GM19043 (cell line): ENCODE measurements around the gene TGFB1.

ENCODE experiments used
- ATAC-seq: cut with Tn5 transposase; IDR thresholded peaks from one replicate; pipeline ENCODE4 v1.9.1; 2021; ENCODE audit warnings: low read depth; ENCODE audit not compliant: unreplicated experiment

Gene TGFB1

GRCh38 chr19:41323023-41323422, 30.7 kb downstream of the TGFB1 start:
- no peak for ATAC-seq

- ATAC-seq = no peak
These were observed 31.3 kb downstream of the TGFB1 start for GRCh38 chr19:41322451-41322850.

- no peak for ATAC-seq
These were observed 32.0 kb downstream of the TGFB1 start for GRCh38 chr19:41321600-41322270.

- ATAC-seq = no peak
These were observed 32.5 kb downstream of the TGFB1 start for GRCh38 chr19:41321204-41321599.

GRCh38 chr19:41320568-41320967, 33.2 kb downstream of the TGFB1 start:
- no peak for ATAC-seq

- ATAC-seq = no peak
These were observed 33.6 kb downstream of the TGFB1 start for GRCh38 chr19:41320185-41320518.

GRCh38 chr19:41319500-41320184, 34.1 kb downstream of the TGFB1 start:
- no peak for ATAC-seq

- no peak for ATAC-seq
These were observed 34.8 kb downstream of the TGFB1 start for GRCh38 chr19:41318696-41319499.

GRCh38 chr19:41316306-41316920, 37.3 kb downstream of the TGFB1 start:
- ATAC-seq = no peak

GRCh38 chr19:41311613-41312012, 42.1 kb downstream of the TGFB1 start:
- ATAC-seq = no peak

- ATAC-seq = no peak
These were observed 42.6 kb downstream of the TGFB1 start for GRCh38 chr19:41311072-41311471.

GRCh38 chr19:41310033-41310831, 43.5 kb downstream of the TGFB1 start, which contains the start of gene CCDC97:
TSS of gene CCDC97 (plus strand) at chr19:41310172. CDS start at chr19:41310311, 139 bp downstream.
- no peak for ATAC-seq

GRCh38 chr19:41309180-41310032, 44.3 kb downstream of the TGFB1 start:
- no peak for ATAC-seq

GRCh38 chr19:41308450-41309179, 45.1 kb downstream of the TGFB1 start:
- ATAC-seq = no peak

GRCh38 chr19:41307954-41308449, 45.7 kb downstream of the TGFB1 start:
- ATAC-seq = no peak

- ATAC-seq = no peak
These were observed 46.4 kb downstream of the TGFB1 start for GRCh38 chr19:41307090-41307875.

- ATAC-seq = no peak
These were observed 47.6 kb downstream of the TGFB1 start for GRCh38 chr19:41305927-41306793.
